Loucy (cell line): ENCODE measurements around the gene RUNX2.

Experiments
- EZH2phosphoT487 ChIP-seq: fragments of 200-600 bp; IDR thresholded peaks from 2 replicates; pipeline ENCODE4 v1.6.1; 2018; ENCODE audit warnings: antibody characterized with exemption, mild to moderate bottlenecking, moderate library complexity, borderline replicate concordance
- TF ChIP-seq, protein P1 (sequence below): fragments of 200-600 bp; sonication (generic); conservative IDR thresholded peaks from 2 replicates; pipeline ENCODE4 v1.5.1; 2014; ENCODE audit warnings: mild to moderate bottlenecking, antibody characterized with exemption, low read length

DNA sequence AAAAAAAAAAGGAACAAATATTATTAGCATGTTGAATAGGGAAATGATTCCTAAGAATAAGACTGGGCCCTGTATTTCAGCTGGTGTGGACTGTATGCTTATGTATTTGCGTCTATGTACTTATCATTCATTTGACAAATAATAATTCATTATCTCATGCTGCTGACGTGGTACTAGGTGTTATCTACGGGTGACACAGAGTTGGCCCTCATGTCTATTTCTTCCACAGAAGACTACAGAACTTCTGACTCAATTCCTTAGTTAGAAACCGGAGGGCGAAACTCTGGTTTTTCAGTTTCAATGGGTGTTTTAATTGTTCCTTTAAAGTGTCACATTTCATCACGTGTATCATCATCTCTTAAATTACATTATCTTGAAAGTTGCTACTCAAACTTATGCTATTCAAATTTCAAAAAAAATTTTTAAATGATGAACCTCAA is 381.7 kb downstream of the RUNX2 start:
- TF ChIP-seq, protein P1, sequence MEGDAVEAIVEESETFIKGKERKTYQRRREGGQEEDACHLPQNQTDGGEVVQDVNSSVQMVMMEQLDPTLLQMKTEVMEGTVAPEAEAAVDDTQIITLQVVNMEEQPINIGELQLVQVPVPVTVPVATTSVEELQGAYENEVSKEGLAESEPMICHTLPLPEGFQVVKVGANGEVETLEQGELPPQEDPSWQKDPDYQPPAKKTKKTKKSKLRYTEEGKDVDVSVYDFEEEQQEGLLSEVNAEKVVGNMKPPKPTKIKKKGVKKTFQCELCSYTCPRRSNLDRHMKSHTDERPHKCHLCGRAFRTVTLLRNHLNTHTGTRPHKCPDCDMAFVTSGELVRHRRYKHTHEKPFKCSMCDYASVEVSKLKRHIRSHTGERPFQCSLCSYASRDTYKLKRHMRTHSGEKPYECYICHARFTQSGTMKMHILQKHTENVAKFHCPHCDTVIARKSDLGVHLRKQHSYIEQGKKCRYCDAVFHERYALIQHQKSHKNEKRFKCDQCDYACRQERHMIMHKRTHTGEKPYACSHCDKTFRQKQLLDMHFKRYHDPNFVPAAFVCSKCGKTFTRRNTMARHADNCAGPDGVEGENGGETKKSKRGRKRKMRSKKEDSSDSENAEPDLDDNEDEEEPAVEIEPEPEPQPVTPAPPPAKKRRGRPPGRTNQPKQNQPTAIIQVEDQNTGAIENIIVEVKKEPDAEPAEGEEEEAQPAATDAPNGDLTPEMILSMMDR, result no peak
- no peak for TF ChIP-seq EZH2phosphoT487
